HG03045 (cell line): ENCODE data around the gene ARHGEF4.

Source experiments
- ATAC-seq: cut with Tn5 transposase; IDR thresholded peaks from one replicate; pipeline ENCODE4 v1.9.1; 2021; ENCODE audit warnings: mild to moderate bottlenecking, moderate library complexity; ENCODE audit not compliant: unreplicated experiment

ARHGEF4 gene

GRCh38 chr2:130814931-130815680 lies 21.6 kb upstream of the ARHGEF4 start:
- no peak for ATAC-seq

- ATAC-seq, result no peak
Measured at GRCh38 chr2:130818809-130819208, 17.9 kb upstream of the ARHGEF4 start.

GRCh38 chr2:130819226-130819607 lies 17.5 kb upstream of the ARHGEF4 start:
- ATAC-seq, result no peak

- no peak for ATAC-seq
Measured at GRCh38 chr2:130819608-130820278, 17.0 kb upstream of the ARHGEF4 start.

- ATAC-seq, result no peak
Measured at GRCh38 chr2:130820279-130820861, 16.3 kb upstream of the ARHGEF4 start.

GRCh38 chr2:130821867-130822266 lies 14.8 kb upstream of the ARHGEF4 start:
- ATAC-seq, result no peak

GRCh38 chr2:130822766-130823165 lies 13.9 kb upstream of the ARHGEF4 start:
- no peak for ATAC-seq

GRCh38 chr2:130823171-130823885 lies 13.4 kb upstream of the ARHGEF4 start:
- ATAC-seq, result no peak

- ATAC-seq, result peak; percentile 49
Measured at GRCh38 chr2:130823886-130824491, 12.7 kb upstream of the ARHGEF4 start.

GRCh38 chr2:130824492-130825061 lies 12.1 kb upstream of the ARHGEF4 start:
- peak; percentile 70 for ATAC-seq

GRCh38 chr2:130825231-130825965 lies 11.3 kb upstream of the ARHGEF4 start:
- no peak for ATAC-seq

GRCh38 chr2:130825966-130826253 lies 10.8 kb upstream of the ARHGEF4 start:
- no peak for ATAC-seq

- no peak for ATAC-seq
Measured at GRCh38 chr2:130826419-130826818, 10.3 kb upstream of the ARHGEF4 start.

- no peak for ATAC-seq
Measured at GRCh38 chr2:130826821-130827501, 9.8 kb upstream of the ARHGEF4 start.

- ATAC-seq, result no peak
Measured at GRCh38 chr2:130827502-130828251, 9.0 kb upstream of the ARHGEF4 start.

- no peak for ATAC-seq
Measured at GRCh38 chr2:130828461-130828860, 8.3 kb upstream of the ARHGEF4 start.

- no peak for ATAC-seq
Measured at GRCh38 chr2:130829015-130829414, 7.7 kb upstream of the ARHGEF4 start.

GRCh38 chr2:130830538-130830937 lies 6.2 kb upstream of the ARHGEF4 start:
- no peak for ATAC-seq

- ATAC-seq, result no peak
Measured at GRCh38 chr2:130831356-130831755, 5.4 kb upstream of the ARHGEF4 start.
